GM12878 (cell line): Measurements from ENCODE around the gene CDC6. TPM values are rescaled to one million over a fixed set of nuclear protein-coding genes. Genes with fewer than 3 reads are reported as not detected.

Experiments used
- ATAC-seq: fragments of 200-7000 bp; cut with Tn5 transposase; 3 replicates; pipeline ENCODE4 v1.9.1; 2020; ENCODE audit warnings: mild to moderate bottlenecking, moderate library complexity
- BruUV-seq: library from RNA; stranded (reverse); fragments of 400-500 nt; replicated peaks from 2 replicates; lab custom pipeline; 2021; lab: Mats Ljungman, UMichigan
- CTCF ChIA-PET: fragments of 300-600 bp; sonication (Branson Sonifier 250); formaldehyde crosslinking; extraction: SDS; loops from one replicate; lab custom pipeline; 2021; ENCODE audit warnings: inconsistent platforms; lab: Yijun Ruan, JAX
- POLR2A ChIA-PET: fragments of 350-600 bp; formaldehyde crosslinking; extraction: SDS; loops from one replicate; lab custom pipeline; 2021; ENCODE audit warnings: inconsistent platforms; lab: Charles Lee
- RAD21 ChIA-PET: fragments of 300-600 bp; sonication (Branson Sonifier 250); formaldehyde crosslinking; loops from one replicate; lab custom pipeline; 2023; ENCODE audit warnings: antibody characterized with exemption; ENCODE audit not compliant: unreplicated experiment; lab: Charles Lee
- SMC1A ChIA-PET: fragments of 300-600 bp; sonication (Branson Sonifier 250); formaldehyde crosslinking; loops from one replicate; lab custom pipeline; 2023; ENCODE audit not compliant: unreplicated experiment, uncharacterized antibody; lab: Charles Lee
- DNase-seq: peaks from one replicate; pipeline ENCODE4 v3.0.0-alpha.2; 2011; ENCODE audit warnings: low read depth, low spot score
- FAIRE-seq: peaks from 3 replicates; lab custom pipeline; 2011; peaks lifted over from hg19 to GRCh38; lab: Jason Lieb, UNC
- H2AFZ ChIP-seq: 2 replicates; pipeline ENCODE4 v1.6.0; 2011; ENCODE audit warnings: low read depth, low read length, control low read depth; ENCODE audit not compliant: control insufficient read depth
- H3K27ac ChIP-seq: 2 replicates; pipeline ENCODE4 v1.5.1; 2011; ENCODE audit warnings: control low read depth; ENCODE audit not compliant: control insufficient read depth, insufficient read depth
- H3K27me3 ChIP-seq, 2 experiments: replicated peaks in 1 of 2; 2 replicates each; pipeline versions ENCODE4 v1.6.0 to v1.6.1; 2011; ENCODE audit warnings: low read length in 1 of 2; ENCODE audit not compliant: control insufficient read depth in 2 of 2, insufficient read depth in 2 of 2
- H3K36me3 ChIP-seq, 2 experiments: 2 replicates each; pipeline ENCODE4 v1.5.1; 2011; ENCODE audit warnings: low read length in 1 of 2; ENCODE audit not compliant: control insufficient read depth in 2 of 2, insufficient read depth in 2 of 2
- H3K4me1 ChIP-seq: 2 replicates; pipeline ENCODE4 v1.6.1; 2011; ENCODE audit warnings: mild to moderate bottlenecking, low read length, moderate library complexity, mixed read lengths; ENCODE audit not compliant: control insufficient read depth, insufficient read depth
- H3K4me2 ChIP-seq: 2 replicates; pipeline ENCODE4 v1.6.0; 2011; ENCODE audit warnings: control low read depth; ENCODE audit not compliant: control insufficient read depth, insufficient read depth
- H3K4me3 ChIP-seq: fragments of 200-600 bp; sonication (generic); 2 replicates; pipeline ENCODE4 v1.5.1; 2016
- H3K79me2 ChIP-seq: 2 replicates; pipeline ENCODE4 v1.6.0; 2011; ENCODE audit warnings: low read length; ENCODE audit not compliant: control insufficient read depth, insufficient read depth
- H3K9ac ChIP-seq: 2 replicates; pipeline ENCODE4 v1.8.0; 2011; ENCODE audit warnings: low read length, control low read depth, mixed read lengths; ENCODE audit not compliant: control insufficient read depth, insufficient read depth
- H3K9me3 ChIP-seq: replicated peaks from 3 replicates; pipeline ENCODE4 v1.5.1; 2011; ENCODE audit warnings: mild to moderate bottlenecking, low read length; ENCODE audit not compliant: control insufficient read depth, insufficient read depth
- H4K20me1 ChIP-seq: 2 replicates; pipeline ENCODE4 v1.6.0; 2011; ENCODE audit not compliant: control insufficient read depth, insufficient read depth
- CREB1 ChIP-seq: IDR thresholded peaks from 2 replicates; pipeline ENCODE4 v1.6.1; 2012; ENCODE audit warnings: low read depth, mild to moderate bottlenecking, inconsistent platforms
- ESRRA ChIP-seq: IDR thresholded peaks from 2 replicates; pipeline ENCODE4 v1.6.1; 2012; ENCODE audit warnings: mild to moderate bottlenecking, low read length, improper control_type of control experiment
- PAX5 ChIP-seq: IDR thresholded peaks from 2 replicates; pipeline ENCODE4 v1.6.1; 2011; ENCODE audit warnings: low read depth, low read length, borderline replicate concordance
- TCF3 ChIP-seq: IDR thresholded peaks from 2 replicates; pipeline ENCODE4 v1.6.1; 2012; ENCODE audit warnings: low read depth, mild to moderate bottlenecking, low read length, borderline replicate concordance; ENCODE audit not compliant: insufficient read depth
- WGBS: methylation state at CpG from one replicate; pipeline ENCODE4 v1.1.6; 2016; ENCODE audit warnings: low lambda C conversion rate; ENCODE audit not compliant: insufficient replicate concordance, insufficient coverage; ENCODE audit errors: missing lambda C conversion rate; 5-methylcytosine and 5-hydroxymethylcytosine counted together
- in situ Hi-C: fragments of 300-500 bp; cut with MboI; formaldehyde crosslinking; loops from 9 replicates; pipeline ENCODE4 v1.14.3; 2018; ENCODE audit warnings: mixed read lengths
- intact Hi-C: fragments of 100-400 bp; cut with micrococcal nuclease; formaldehyde crosslinking; loops from one replicate; pipeline ENCODE4 v1.14.2; 2022; ENCODE audit not compliant: unreplicated experiment
- polyA plus RNA-seq, 11 experiments: library from polyadenylated mRNA; depleted of rRNA in 4 of 11; unstranded in 6 of 11; stranded (reverse) in 5 of 11; fragments of >200 nt; fragmentation: Nextera tagmentation in 4 of 11; fragmentation: Illumina TruSeq in 1 of 11; extraction: Ambion mirVana in 4 of 11; extraction: Trizol in 1 of 11; gene quantifications; 1 replicate in 1 of 11; 2 replicates in 10 of 11; pipeline versions ENCODE4 v1.2.1 to v1.2.3, GENCODE V29; 2011 to 2016; ENCODE audit warnings: inconsistent platforms in 2 of 11, missing spikeins in 2 of 11, low read depth in 1 of 11
- total RNA-seq, 4 experiments: library from RNA; depleted of rRNA in 3 of 4; stranded (reverse); fragments of >200 nt in 3 of 4; fragmentation: Illumina TruSeq in 1 of 4; extraction: Trizol in 1 of 4; gene quantifications; 2 replicates each; pipeline versions ENCODE4 v1.2.1 to v1.2.3, GENCODE V29; 2013 to 2021
- TF ChIP-seq, protein P1 (sequence below): IDR thresholded peaks from 2 replicates; pipeline ENCODE4 v1.6.1; 2012; ENCODE audit warnings: low read depth, low read length, improper control_type of control experiment
- TF ChIP-seq, protein P2 (sequence below): fragments of 450-650 bp; formaldehyde crosslinking; IDR thresholded peaks from 2 replicates; pipeline ENCODE4 v1.5.0; 2022; ENCODE audit warnings: mild to moderate bottlenecking, missing genetic modification characterization

The CDC6 gene
- total and polyA plus RNA-seq, 10 of the 15 experiments (the other 5 are each of a cell fraction or from before 2014, with no cell fraction given): 13.3 to 60.9 (median 47.6) TPM

DNA sequence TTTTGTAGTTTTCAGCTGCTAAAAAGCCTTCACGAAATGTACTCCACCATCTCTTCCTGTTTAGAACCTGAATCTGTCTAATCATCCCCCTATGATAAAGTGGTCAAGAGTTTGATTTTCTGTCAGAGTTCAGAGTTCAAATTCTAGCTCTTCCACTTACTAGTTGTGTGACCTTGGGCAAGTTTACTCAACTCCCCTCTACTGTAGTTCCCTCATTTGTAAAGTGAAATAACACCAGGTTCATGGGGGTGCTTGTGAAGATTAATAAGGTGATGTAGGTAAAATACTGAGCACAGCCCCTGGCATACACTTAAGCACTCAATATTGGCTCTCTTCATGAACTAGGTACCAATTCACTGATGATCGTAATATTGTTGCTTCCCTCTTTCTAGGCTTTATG is 1.2 kb upstream of the CDC6 start:
- intact Hi-C loops: no loop called here
- BruUV-seq: no TSS peak
- FAIRE-seq (no peak), DNase-seq (no peak), ATAC-seq (no peak)
- Histone ChIP-seq H3K4me1 (peaks cover 9% of the 10 kb centered on the region), H2AFZ (no peak overlapping the region), H3K4me2 (no peak overlapping the region), H3K27ac (no peak overlapping the region), H3K4me3 (no peak overlapping the region), H4K20me1 (no peaks in the 10 kb centered on the region), H3K9ac (no peak overlapping the region), H3K27me3 (no peaks in the 10 kb centered on the region), H3K79me2 (peaks cover 32% of the 10 kb centered on the region), H3K9me3 (no peaks in the 10 kb centered on the region), H3K36me3 (peaks cover 0 to 1% of the 10 kb centered on the region in 2 experiments; a peak in 2 of 4 replicates)
- ChIA-PET CTCF (interaction anchor here (1.3 to 2.0 kb wide), 3 partner anchors 84 to 173 kb away, joined by 4 to 7 read pairs (median 6); no protein-coding TSS in a partner anchor), POLR2A (interaction anchor here (0.6 to 1.1 kb wide), 4 partner anchors 22 to 187 kb away, joined by 3 to 4 read pairs (median 4); partner anchors contain the start of genes RARA and WIPF2), SMC1A (interaction anchor here (0.6 to 1.2 kb wide), 2 partner anchors 68 to 665 kb away, joined by 3 read pairs; partner anchors contain the start of gene WIPF2), RAD21 (interaction anchor here (1.1 kb wide), 2 partner anchors 174 to 306 kb away, joined by 3 read pairs; partner anchors contain the start of gene PSMD3)
- whole genome bisulfite sequencing: 67% methylated on average over 2 of the region's 2 CpGs
- TF ChIP-seq ESRRA: no peak
- TF ChIP-seq, protein P1, sequence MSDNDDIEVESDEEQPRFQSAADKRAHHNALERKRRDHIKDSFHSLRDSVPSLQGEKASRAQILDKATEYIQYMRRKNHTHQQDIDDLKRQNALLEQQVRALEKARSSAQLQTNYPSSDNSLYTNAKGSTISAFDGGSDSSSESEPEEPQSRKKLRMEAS: no peak
- TF ChIP-seq TCF3: no peak
- no peak for TF ChIP-seq PAX5
- TF ChIP-seq, protein P2, sequence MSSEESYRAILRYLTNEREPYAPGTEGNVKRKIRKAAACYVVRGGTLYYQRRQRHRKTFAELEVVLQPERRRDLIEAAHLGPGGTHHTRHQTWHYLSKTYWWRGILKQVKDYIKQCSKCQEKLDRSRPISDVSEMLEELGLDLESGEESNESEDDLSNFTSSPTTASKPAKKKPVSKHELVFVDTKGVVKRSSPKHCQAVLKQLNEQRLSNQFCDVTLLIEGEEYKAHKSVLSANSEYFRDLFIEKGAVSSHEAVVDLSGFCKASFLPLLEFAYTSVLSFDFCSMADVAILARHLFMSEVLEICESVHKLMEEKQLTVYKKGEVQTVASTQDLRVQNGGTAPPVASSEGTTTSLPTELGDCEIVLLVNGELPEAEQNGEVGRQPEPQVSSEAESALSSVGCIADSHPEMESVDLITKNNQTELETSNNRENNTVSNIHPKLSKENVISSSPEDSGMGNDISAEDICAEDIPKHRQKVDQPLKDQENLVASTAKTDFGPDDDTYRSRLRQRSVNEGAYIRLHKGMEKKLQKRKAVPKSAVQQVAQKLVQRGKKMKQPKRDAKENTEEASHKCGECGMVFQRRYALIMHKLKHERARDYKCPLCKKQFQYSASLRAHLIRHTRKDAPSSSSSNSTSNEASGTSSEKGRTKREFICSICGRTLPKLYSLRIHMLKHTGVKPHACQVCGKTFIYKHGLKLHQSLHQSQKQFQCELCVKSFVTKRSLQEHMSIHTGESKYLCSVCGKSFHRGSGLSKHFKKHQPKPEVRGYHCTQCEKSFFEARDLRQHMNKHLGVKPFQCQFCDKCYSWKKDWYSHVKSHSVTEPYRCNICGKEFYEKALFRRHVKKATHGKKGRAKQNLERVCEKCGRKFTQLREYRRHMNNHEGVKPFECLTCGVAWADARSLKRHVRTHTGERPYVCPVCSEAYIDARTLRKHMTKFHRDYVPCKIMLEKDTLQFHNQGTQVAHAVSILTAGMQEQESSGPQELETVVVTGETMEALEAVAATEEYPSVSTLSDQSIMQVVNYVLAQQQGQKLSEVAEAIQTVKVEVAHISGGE (CRISPR knock-in tag): no peak
- TF ChIP-seq CREB1: no peak
- in situ Hi-C loops: loop anchor here (5.0 to 25.0 kb wide), 2 partner anchors 174 to 274 kb away; partner anchors contain the start of gene CSF3
